A549 (cell line): ENCODE data around the gene ABCC3. TPM values are rescaled to one million over a fixed set of nuclear protein-coding genes. Genes with fewer than 3 reads are reported as not detected.
A peak's percentile ranks its signal among the peaks of the same experiment; 100 is the strongest.

Source experiments
- ATAC-seq, 2 experiments: fragments of 200-7000 bp in 1 of 2; fragments of >200 bp in 1 of 2; cut with Nextera tagmentation in 1 of 2; cut with Tn5 transposase in 1 of 2; 3 replicates each; pipeline versions ENCODE4 v1.8.0 to v1.9.1; 2018 to 2020; ENCODE audit warnings: mild to moderate bottlenecking in 1 of 2, moderate library complexity in 1 of 2
- CTCF ChIA-PET: fragments of 300-600 bp; sonication (Branson Sonifier 250); formaldehyde crosslinking; extraction: SDS; loops from one replicate; lab custom pipeline; 2021; ENCODE audit warnings: antibody characterized with exemption, inconsistent platforms; lab: Yijun Ruan, JAX
- POLR2A ChIA-PET: fragments of 350-600 bp; formaldehyde crosslinking; extraction: SDS; loops from one replicate; lab custom pipeline; 2021; ENCODE audit warnings: antibody characterized with exemption, inconsistent platforms; lab: Yijun Ruan, JAX
- DNase-seq, 2 experiments: peaks; one replicate each; pipeline versions ENCODE4 v3.0.0 to v3.0.0-alpha.2; 2011 to 2016; ENCODE audit warnings: low read depth in 1 of 2, low spot score in 1 of 2
- FAIRE-seq: peaks from 2 replicates; lab custom pipeline; 2011; peaks lifted over from hg19 to GRCh38; lab: Jason Lieb, UNC
- H3K27ac ChIP-seq, 2 experiments: fragments of >200 bp; sonication (Bioruptor Twin); formaldehyde crosslinking; 3 replicates each; pipeline ENCODE4 v1.5.1; 2016 to 2017
- H3K4me1 ChIP-seq: fragments of >200 bp; sonication (Bioruptor Twin); formaldehyde crosslinking; 3 replicates; pipeline ENCODE4 v1.6.1; 2016
- H3K4me2 ChIP-seq: fragments of >200 bp; sonication (Bioruptor Twin); formaldehyde crosslinking; 3 replicates; pipeline ENCODE4 v1.6.1; 2016
- H3K4me3 ChIP-seq: fragments of >200 bp; sonication (Bioruptor Twin); formaldehyde crosslinking; 3 replicates; pipeline ENCODE4 v1.5.1; 2016
- H3K9me3 ChIP-seq: fragments of >200 bp; sonication (Bioruptor Twin); formaldehyde crosslinking; 3 replicates; pipeline ENCODE4 v1.6.1; 2016
- CEBPB ChIP-seq, 2 experiments: fragments of >200 bp in 1 of 2; sonication (Bioruptor Twin) in 1 of 2; formaldehyde crosslinking in 1 of 2; IDR thresholded peaks; 2 replicates each; pipeline ENCODE4 v1.6.1; 2012 to 2016
- FOSB ChIP-seq: fragments of 250-450 bp; sonication (Bioruptor Pico); IDR thresholded peaks from 2 replicates; pipeline ENCODE4 v1.5.0; 2020; ENCODE audit warnings: mild to moderate bottlenecking, moderate library complexity
- FOSL2 ChIP-seq, 2 experiments: fragments of 450-650 bp in 1 of 2; fragments of >200 bp in 1 of 2; sonication (Bioruptor Twin) in 1 of 2; formaldehyde crosslinking; IDR thresholded peaks; 2 replicates each; pipeline versions ENCODE4 v1.5.0 to v1.6.1; 2016 to 2020; ENCODE audit warnings: mild to moderate bottlenecking in 1 of 2, moderate library complexity in 1 of 2
- HDAC2 ChIP-seq: fragments of 200-600 bp; sonication (generic); IDR thresholded peaks from 2 replicates; pipeline ENCODE4 v1.6.1; 2016
- HOXB13 ChIP-seq: fragments of 250-450 bp; sonication (Bioruptor Pico); IDR thresholded peaks from 2 replicates; pipeline ENCODE4 v1.5.0; 2020; ENCODE audit warnings: low read depth, mild to moderate bottlenecking, moderate library complexity
- JUNB ChIP-seq: fragments of >200 bp; sonication (Bioruptor Twin); formaldehyde crosslinking; IDR thresholded peaks from 2 replicates; pipeline ENCODE4 v1.6.1; 2016
- KDM5A ChIP-seq: fragments of 200-600 bp; sonication (generic); IDR thresholded peaks from 2 replicates; pipeline ENCODE4 v1.6.1; 2016; ENCODE audit warnings: antibody characterized with exemption, mild to moderate bottlenecking
- MAFK ChIP-seq: fragments of 450-650 bp; IDR thresholded peaks from 2 replicates; pipeline ENCODE4 v1.6.1; 2014; ENCODE audit not compliant: partially characterized antibody
- MYC ChIP-seq: IDR thresholded peaks from 2 replicates; pipeline ENCODE4 v1.6.1; 2012; ENCODE audit warnings: mild to moderate bottlenecking, inconsistent platforms, low read length, improper control_type of control experiment, borderline replicate concordance
- NFE2L2 ChIP-seq: fragments of 150-350 bp; conservative IDR thresholded peaks from 2 replicates; pipeline ENCODE4 v1.6.1; 2014; ENCODE audit warnings: low read length
- NPAS2 ChIP-seq: fragments of 250-450 bp; sonication (Bioruptor Pico); IDR thresholded peaks from 2 replicates; pipeline ENCODE4 v1.8.0; 2022; ENCODE audit warnings: mild to moderate bottlenecking, moderate library complexity, borderline replicate concordance
- PHF8 ChIP-seq: fragments of 200-600 bp; sonication (generic); IDR thresholded peaks from 2 replicates; pipeline ENCODE4 v1.6.1; 2016; ENCODE audit warnings: low read depth, mild to moderate bottlenecking, antibody characterized with exemption, moderate library complexity, borderline replicate concordance
- POLR2A ChIP-seq: IDR thresholded peaks from 2 replicates; pipeline ENCODE4 v1.6.1; 2012; ENCODE audit warnings: mild to moderate bottlenecking, low read length
- RAD21 ChIP-seq, 2 experiments: fragments of >200 bp in 1 of 2; sonication (Bioruptor Twin) in 1 of 2; formaldehyde crosslinking in 1 of 2; IDR thresholded peaks in 1 of 2; conservative IDR thresholded peaks in 1 of 2; 2 replicates in 1 of 2; 3 replicates in 1 of 2; pipeline ENCODE4 v1.6.1; 2012 to 2018; ENCODE audit warnings: inconsistent platforms in 1 of 2
- RCOR1 ChIP-seq: fragments of 150-350 bp; IDR thresholded peaks from 2 replicates; pipeline ENCODE4 v1.6.1; 2014; ENCODE audit warnings: antibody characterized with exemption, low read length, low read depth
- RFX5 ChIP-seq: fragments of 450-650 bp; IDR thresholded peaks from 2 replicates; pipeline ENCODE4 v1.7.1; 2014; ENCODE audit warnings: antibody characterized with exemption, mild to moderate bottlenecking, moderate library complexity
- RNF2 ChIP-seq: fragments of 200-600 bp; sonication (generic); IDR thresholded peaks from 2 replicates; pipeline ENCODE4 v1.6.1; 2016; ENCODE audit warnings: low read depth, mild to moderate bottlenecking, antibody characterized with exemption, moderate library complexity, borderline replicate concordance
- SMC3 ChIP-seq: fragments of >200 bp; sonication (Bioruptor Twin); formaldehyde crosslinking; IDR thresholded peaks from 3 replicates; pipeline ENCODE4 v1.6.1; 2018; ENCODE audit warnings: inconsistent platforms
- ZFP36 ChIP-seq: fragments of 450-650 bp; IDR thresholded peaks from 2 replicates; pipeline ENCODE4 v1.6.1; 2014; ENCODE audit warnings: borderline replicate concordance; ENCODE audit not compliant: partially characterized antibody
- ZNF302 ChIP-seq: fragments of 250-450 bp; sonication (Bioruptor Pico); IDR thresholded peaks from 2 replicates; pipeline ENCODE4 v1.9.0; 2021; ENCODE audit warnings: inconsistent platforms, mild to moderate bottlenecking, moderate library complexity
- WGBS: methylation state at CpG from one replicate; pipeline ENCODE4 v1.1.6; 2017; ENCODE audit errors: missing lambda C conversion rate; 5-methylcytosine and 5-hydroxymethylcytosine counted together
- polyA plus RNA-seq, 4 experiments: library from polyadenylated mRNA; depleted of rRNA in 3 of 4; stranded (reverse); fragments of >200 nt; fragmentation: RNase III in 1 of 4; extraction: RNeasy Plus Mini Kit Qiagen cat#74134 plus additional on column Dnase treatment in 1 of 4; gene quantifications; 2 replicates in 3 of 4; 3 replicates in 1 of 4; pipeline ENCODE4 v1.2.3, GENCODE V29; 2011 to 2017
- TF ChIP-seq, protein P1 (sequence below): IDR thresholded peaks from 2 replicates; pipeline ENCODE4 v1.6.1; 2012
- TF ChIP-seq, protein P2 (sequence below): fragments of >200 bp; sonication (Bioruptor Twin); formaldehyde crosslinking; IDR thresholded peaks from 3 replicates; pipeline ENCODE4 v1.6.1; 2016
- TF ChIP-seq, protein P3 (sequence below): fragments of >200 bp; sonication (Bioruptor Twin); formaldehyde crosslinking; IDR thresholded peaks from 2 replicates; pipeline ENCODE4 v1.6.1; 2016
- TF ChIP-seq, protein P4 (sequence below): fragments of 200-600 bp; sonication (generic); IDR thresholded peaks from 2 replicates; pipeline ENCODE4 v1.6.1; 2016; ENCODE audit warnings: antibody characterized with exemption, mild to moderate bottlenecking, moderate library complexity
- TF ChIP-seq, protein P5 (sequence below): IDR thresholded peaks from 2 replicates; pipeline ENCODE4 v1.6.1; 2012
- TF ChIP-seq, protein P6 (sequence below): fragments of 250-450 bp; sonication (Bioruptor Pico); IDR thresholded peaks from 2 replicates; pipeline ENCODE4 v1.5.0; 2021; ENCODE audit warnings: mild to moderate bottlenecking, moderate library complexity, borderline replicate concordance

ABCC3 gene
- polyA plus RNA-seq, 2 of the 4 experiments (the other 2 are of a cell fraction): 248 to 342 TPM

DNA sequence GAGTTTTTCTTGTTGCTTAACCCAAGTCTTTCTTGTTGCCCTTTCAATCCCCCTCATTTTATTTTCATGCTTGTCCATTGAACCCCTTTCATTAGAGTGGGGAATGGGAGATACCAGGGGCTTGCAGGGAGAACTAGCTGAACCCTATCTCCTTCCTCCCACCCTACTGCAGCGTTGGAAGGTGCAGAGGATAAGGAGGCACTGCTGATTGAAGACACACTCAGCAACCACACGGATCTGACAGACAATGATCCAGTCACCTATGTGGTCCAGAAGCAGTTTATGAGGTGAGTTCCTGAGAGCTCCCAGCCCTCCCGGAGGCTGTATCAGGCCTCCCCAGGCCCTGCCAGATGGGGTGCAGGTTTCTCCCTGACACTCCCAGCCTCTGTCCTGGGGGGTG lies 40.5 kb downstream of the ABCC3 start:
- Histone ChIP-seq H3K4me2 (no peak overlapping the region), H3K4me1 (peaks cover 95% of the 10 kb centered on the region), H3K4me3 (no peak overlapping the region), H3K9me3 (no peaks in the 10 kb centered on the region), H3K27ac (peak overlapping the region; percentile 32 to 98)
- CTCF ChIA-PET: interaction anchor here (0.8 to 52.6 kb wide), 7 partner anchors 10 to 124 kb away, joined by 3 to 2097 read pairs (median 9); partner anchors contain the start of gene ABCC3
- TF ChIP-seq JUNB (no peak), PHF8 (no peak), SMC3 (no peak), ZFP36 (no peak), RCOR1 (no peak), MAFK (no peak), RNF2 (no peak)
- TF ChIP-seq, protein P1, sequence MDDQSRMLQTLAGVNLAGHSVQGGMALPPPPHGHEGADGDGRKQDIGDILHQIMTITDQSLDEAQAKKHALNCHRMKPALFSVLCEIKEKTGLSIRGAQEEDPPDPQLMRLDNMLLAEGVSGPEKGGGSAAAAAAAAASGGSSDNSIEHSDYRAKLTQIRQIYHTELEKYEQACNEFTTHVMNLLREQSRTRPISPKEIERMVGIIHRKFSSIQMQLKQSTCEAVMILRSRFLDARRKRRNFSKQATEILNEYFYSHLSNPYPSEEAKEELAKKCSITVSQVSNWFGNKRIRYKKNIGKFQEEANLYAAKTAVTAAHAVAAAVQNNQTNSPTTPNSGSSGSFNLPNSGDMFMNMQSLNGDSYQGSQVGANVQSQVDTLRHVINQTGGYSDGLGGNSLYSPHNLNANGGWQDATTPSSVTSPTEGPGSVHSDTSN: no peak
- TF ChIP-seq, protein P2, sequence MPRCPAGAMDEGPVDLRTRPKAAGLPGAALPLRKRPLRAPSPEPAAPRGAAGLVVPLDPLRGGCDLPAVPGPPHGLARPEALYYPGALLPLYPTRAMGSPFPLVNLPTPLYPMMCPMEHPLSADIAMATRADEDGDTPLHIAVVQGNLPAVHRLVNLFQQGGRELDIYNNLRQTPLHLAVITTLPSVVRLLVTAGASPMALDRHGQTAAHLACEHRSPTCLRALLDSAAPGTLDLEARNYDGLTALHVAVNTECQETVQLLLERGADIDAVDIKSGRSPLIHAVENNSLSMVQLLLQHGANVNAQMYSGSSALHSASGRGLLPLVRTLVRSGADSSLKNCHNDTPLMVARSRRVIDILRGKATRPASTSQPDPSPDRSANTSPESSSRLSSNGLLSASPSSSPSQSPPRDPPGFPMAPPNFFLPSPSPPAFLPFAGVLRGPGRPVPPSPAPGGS: no peak
- POLR2A ChIA-PET: interaction anchor here (1.1 to 1.8 kb wide), 2 partner anchors 13 to 14 kb away, joined by 3 to 4 read pairs; no protein-coding TSS in a partner anchor
- DNase-seq: no peak
- 87% methylated on average over 3 of the region's 3 CpGs for WGBS
- no peak for FAIRE-seq
- ATAC-seq: no peak

DNA sequence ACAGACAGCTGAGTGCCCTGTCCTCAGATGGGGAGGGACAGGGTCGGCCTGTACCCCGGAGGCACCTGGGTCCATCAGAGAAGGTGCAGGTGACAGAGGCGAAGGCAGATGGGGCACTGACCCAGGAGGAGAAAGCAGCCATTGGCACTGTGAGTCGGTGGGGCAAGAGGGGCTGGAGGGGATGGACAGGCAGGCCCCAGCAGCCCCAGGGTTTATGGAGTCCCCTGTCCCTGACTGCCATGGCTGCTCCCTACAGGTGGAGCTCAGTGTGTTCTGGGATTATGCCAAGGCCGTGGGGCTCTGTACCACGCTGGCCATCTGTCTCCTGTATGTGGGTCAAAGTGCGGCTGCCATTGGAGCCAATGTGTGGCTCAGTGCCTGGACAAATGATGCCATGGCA lies 40.9 kb downstream of the ABCC3 start:
- WGBS: 82% methylated on average over 7 of the region's 7 CpGs
- Histone ChIP-seq H3K4me3 (no peak overlapping the region), H3K27ac (peak overlapping the region; percentile 32 to 98), H3K4me1 (peaks cover 95% of the 10 kb centered on the region), H3K9me3 (no peaks in the 10 kb centered on the region)
- DNase-seq (no peak), FAIRE-seq (no peak)
- CTCF ChIA-PET: interaction anchor here (0.8 to 52.6 kb wide), 6 partner anchors 10 to 125 kb away, joined by 3 to 2097 read pairs (median 18); partner anchors contain the start of gene ABCC3
- POLR2A ChIA-PET: interaction anchor here (1.8 kb wide), 1 partner anchor 15 kb away, joined by 4 read pairs; no protein-coding TSS in a partner anchor
- no peak for TF ChIP-seq HDAC2
- TF ChIP-seq POLR2A: no peak
- no peak for TF ChIP-seq FOSB (CRISPR knock-in tag)
- no peak for TF ChIP-seq RAD21 (conservative IDR thresholded peaks at IDR 0.05 in 1 of 2, IDR thresholded peaks at IDR 0.05 in 1 of 2)
- no peak for TF ChIP-seq ZFP36
- no peak for TF ChIP-seq FOSL2 (IDR thresholded peaks at IDR 0.05)
- TF ChIP-seq FOSL2 (CRISPR knock-in tag; IDR thresholded peaks at IDR 0.05): no peak
- no peak for TF ChIP-seq RFX5
- TF ChIP-seq, protein P3, sequence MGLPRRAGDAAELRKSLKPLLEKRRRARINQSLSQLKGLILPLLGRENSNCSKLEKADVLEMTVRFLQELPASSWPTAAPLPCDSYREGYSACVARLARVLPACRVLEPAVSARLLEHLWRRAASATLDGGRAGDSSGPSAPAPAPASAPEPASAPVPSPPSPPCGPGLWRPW: no peak
- TF ChIP-seq KDM5A: no peak
- TF ChIP-seq, protein P4, sequence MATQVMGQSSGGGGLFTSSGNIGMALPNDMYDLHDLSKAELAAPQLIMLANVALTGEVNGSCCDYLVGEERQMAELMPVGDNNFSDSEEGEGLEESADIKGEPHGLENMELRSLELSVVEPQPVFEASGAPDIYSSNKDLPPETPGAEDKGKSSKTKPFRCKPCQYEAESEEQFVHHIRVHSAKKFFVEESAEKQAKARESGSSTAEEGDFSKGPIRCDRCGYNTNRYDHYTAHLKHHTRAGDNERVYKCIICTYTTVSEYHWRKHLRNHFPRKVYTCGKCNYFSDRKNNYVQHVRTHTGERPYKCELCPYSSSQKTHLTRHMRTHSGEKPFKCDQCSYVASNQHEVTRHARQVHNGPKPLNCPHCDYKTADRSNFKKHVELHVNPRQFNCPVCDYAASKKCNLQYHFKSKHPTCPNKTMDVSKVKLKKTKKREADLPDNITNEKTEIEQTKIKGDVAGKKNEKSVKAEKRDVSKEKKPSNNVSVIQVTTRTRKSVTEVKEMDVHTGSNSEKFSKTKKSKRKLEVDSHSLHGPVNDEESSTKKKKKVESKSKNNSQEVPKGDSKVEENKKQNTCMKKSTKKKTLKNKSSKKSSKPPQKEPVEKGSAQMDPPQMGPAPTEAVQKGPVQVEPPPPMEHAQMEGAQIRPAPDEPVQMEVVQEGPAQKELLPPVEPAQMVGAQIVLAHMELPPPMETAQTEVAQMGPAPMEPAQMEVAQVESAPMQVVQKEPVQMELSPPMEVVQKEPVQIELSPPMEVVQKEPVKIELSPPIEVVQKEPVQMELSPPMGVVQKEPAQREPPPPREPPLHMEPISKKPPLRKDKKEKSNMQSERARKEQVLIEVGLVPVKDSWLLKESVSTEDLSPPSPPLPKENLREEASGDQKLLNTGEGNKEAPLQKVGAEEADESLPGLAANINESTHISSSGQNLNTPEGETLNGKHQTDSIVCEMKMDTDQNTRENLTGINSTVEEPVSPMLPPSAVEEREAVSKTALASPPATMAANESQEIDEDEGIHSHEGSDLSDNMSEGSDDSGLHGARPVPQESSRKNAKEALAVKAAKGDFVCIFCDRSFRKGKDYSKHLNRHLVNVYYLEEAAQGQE: no peak
- TF ChIP-seq, protein P5, sequence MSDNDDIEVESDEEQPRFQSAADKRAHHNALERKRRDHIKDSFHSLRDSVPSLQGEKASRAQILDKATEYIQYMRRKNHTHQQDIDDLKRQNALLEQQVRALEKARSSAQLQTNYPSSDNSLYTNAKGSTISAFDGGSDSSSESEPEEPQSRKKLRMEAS: no peak
- TF ChIP-seq CEBPB (IDR thresholded peaks at IDR 0.05): no peak
- no peak for TF ChIP-seq MYC
- no peak for TF ChIP-seq PHF8
- no peak for TF ChIP-seq ZNF302 (CRISPR knock-in tag)
- TF ChIP-seq, protein P2: no peak
- TF ChIP-seq, protein P6, sequence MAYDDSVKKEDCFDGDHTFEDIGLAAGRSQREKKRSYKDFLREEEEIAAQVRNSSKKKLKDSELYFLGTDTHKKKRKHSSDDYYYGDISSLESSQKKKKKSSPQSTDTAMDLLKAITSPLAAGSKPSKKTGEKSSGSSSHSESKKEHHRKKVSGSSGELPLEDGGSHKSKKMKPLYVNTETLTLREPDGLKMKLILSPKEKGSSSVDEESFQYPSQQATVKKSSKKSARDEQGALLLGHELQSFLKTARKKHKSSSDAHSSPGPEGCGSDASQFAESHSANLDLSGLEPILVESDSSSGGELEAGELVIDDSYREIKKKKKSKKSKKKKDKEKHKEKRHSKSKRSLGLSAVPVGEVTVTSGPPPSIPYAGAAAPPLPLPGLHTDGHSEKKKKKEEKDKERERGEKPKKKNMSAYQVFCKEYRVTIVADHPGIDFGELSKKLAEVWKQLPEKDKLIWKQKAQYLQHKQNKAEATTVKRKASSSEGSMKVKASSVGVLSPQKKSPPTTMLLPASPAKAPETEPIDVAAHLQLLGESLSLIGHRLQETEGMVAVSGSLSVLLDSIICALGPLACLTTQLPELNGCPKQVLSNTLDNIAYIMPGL (CRISPR knock-in tag): no peak
- TF ChIP-seq NPAS2: no peak
- no peak for TF ChIP-seq HOXB13 (CRISPR knock-in tag)
- no peak for TF ChIP-seq NFE2L2
- TF ChIP-seq, all 56 proteins: peak for 0
- H3K4me2 ChIP-seq: no peak overlapping the region
- no peak for ATAC-seq
